ENCODE results near the gene SLU7.

- TF ChIP-seq EZH2 (IDR thresholded peaks at IDR 0.05; ENCODE audit: borderline replicate concordance, low read depth, low read length, severe bottlenecking) = no peak
- no peak for TF ChIP-seq CTCF (IDR thresholded peaks at IDR 0.05; ENCODE audit: borderline replicate concordance, extremely low read depth, low read length, poor library complexity, severe bottlenecking)
Observed at GRCh38 chr5:160382346-160382745, 36.5 kb downstream of the SLU7 start.
